Activated naive CD8-positive, alpha-beta T cell treated with anti-CD3 and anti-CD28 coated beads, Interleukin-2, amount 50 U/mL, for 16 hours (primary cell): ENCODE data around the gene TEPSIN.

Experiments used
- DNase-seq: peaks from one replicate; pipeline ENCODE4 v3.0.0-alpha.2; 2020; ENCODE audit warnings: low read depth, low spot score

Gene TEPSIN, protein sequence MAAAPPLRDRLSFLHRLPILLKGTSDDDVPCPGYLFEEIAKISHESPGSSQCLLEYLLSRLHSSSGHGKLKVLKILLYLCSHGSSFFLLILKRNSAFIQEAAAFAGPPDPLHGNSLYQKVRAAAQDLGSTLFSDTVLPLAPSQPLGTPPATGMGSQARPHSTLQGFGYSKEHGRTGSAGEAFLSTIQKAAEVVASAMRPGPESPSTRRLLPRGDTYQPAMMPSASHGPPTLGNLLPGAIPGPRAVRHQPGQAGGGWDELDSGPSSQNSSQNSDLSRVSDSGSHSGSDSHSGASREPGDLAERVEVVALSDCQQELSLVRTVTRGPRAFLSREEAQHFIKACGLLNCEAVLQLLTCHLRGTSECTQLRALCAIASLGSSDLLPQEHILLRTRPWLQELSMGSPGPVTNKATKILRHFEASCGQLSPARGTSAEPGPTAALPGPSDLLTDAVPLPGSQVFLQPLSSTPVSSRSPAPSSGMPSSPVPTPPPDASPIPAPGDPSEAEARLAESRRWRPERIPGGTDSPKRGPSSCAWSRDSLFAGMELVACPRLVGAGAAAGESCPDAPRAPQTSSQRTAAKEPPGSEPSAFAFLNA

DNA sequence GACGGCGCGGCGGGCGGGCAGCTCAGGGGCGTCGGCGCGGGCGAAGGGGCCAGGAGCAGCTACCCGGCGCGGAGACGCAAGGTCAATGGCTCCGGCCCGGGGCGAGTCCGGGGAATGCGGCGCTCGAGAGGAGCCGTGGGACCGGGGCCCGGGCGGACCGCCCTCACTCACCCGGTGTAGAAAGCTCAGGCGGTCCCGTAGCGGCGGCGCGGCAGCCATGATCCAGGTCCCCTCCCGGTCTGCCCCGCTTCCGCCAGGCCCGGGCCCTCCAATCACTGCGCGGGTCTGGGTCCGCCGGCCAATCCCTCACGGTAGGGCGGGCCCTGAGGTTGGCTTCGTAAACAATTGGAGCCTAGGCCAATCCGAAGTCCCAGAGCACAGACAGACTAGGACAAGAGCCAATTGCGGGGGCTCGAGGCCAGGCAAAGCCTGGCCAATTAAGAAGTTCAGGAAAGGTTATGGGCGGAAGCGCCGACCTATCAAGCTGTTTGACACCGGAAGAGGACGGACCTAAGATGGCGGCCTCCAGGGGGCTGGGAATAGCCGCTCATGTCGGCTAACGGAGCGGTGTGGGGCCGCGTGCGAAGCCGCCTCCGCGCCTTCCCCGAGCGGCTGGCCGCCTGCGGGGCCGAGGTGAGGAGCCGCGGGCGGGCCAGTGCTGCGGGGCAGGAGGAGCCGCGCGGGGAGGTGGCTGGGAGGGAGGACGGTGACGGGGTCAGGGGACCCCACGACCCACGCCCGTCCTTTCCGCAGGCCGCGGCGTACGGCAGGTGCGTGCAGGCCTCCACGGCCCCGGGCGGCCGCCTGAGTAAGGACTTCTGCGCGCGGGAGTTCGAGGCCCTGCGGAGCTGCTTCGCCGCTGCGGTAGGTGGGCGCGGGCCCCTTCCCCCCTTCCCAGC lies at the start of gene TEPSIN, which contains the start of gene NDUFAF8:
TEPSIN (minus strand) TSS at position 241 of the 899 bp plus-strand sequence; CDS start at position 219, 22 bp downstream.
NDUFAF8 (plus strand) TSS at position 504 of the 899 bp plus-strand sequence; CDS start at position 550, 46 bp downstream.
- DNase-seq: peak; percentile 85

DNA sequence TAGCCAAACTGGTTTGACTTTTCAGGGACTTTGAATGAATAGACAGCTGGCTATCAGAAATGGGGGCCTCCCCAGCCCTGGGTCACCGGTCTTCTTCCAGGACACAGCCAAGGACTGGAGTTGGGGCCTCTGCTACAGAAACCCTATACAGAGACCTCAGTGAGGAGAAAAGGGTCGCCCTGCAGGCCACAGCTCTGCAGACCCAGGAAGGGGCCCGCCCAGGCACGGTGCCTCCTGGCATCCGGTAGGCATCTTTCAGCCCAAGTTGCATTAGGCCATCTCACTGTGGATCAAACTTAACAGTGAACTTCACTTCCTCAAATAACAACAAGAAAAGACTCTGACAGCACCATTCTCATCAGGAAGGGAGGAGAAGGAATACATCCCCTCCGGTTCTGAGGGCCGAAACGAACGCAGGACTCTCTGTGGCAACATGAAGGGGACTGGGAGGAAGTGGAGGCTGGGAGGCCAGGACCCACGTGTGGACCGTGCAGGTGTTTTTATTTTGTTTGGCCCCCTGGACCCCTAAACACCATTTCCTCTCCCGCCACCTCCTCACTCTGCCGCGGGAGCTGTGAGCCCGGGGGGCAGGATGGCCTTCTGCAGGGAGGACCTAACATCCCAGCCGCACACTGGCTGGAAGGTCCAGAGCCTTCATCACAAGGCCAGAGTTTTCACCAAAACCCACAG lies 49.0 kb upstream of the TEPSIN start:
- no peak for DNase-seq

DNA sequence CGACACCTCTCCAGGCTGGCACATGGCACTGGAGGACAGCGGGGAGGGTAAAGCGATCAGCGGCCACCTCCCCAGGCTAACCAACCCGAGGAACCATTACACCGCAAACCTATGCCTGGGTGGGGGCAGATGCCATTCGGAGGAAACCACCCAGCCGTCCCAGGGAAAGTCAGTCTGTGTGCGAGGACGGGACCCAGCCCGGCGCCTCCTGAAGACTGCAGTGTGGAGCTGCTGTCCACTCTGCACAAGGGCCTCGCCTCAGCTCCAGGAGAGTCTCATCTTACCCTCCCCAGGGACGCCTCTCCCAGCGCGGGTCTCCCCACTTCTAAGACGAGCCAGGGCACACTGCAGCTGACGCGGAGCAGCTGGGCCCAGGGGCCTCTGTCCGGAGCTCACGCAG lies 48.3 kb upstream of the TEPSIN start:
- no peak for DNase-seq

DNA sequence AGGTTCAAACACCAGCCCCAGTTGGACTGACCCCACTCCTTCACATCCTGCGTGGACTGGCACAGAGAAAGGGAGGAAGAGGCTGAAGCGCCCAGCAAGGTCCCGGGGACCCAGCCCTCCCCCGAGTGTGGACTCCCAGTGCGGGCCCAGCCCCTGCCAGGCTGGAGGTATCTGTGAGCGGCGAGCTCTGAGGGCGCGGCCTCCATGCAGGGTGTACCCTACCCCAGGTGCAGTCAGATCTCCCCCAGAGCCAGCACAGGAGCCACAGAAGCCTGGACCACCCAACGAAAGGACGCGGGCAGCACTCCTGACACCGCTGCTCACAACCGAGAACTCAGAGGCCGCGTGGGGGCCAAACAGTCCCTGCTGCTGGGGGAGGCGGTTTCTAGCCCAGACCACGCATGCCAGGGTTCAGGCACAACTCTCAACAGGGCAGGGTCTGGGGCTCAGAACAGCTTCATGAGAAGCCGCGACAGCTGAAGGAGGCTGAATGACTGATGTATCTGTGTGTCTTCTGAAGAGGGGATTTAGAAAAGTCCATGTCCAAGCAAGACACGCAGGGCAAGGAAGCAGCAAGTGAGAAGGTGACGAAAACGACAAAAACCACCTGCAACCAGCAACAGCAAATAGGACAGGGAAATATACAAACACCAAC lies 47.8 kb upstream of the TEPSIN start:
- DNase-seq: no peak

DNA sequence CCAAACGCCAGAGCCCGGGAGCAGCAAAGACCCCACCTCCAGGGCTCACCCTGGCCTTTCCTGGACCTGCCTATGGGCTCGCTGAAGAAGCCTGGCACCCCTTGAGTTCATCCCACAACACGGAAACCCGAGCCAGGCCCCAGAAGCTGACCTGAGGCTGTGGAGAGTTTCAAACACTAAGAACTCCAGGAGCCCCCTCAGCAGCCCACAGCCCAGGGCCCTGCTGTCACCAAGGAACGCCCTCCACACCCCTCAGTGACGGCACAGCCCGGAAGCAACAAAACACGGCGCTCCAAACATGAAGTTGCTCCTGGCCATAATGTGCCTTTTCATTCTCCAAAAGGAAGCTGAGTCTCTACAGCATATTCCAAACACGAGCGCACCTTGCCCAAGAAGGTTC lies 47.0 kb upstream of the TEPSIN start:
- no peak for DNase-seq

DNA sequence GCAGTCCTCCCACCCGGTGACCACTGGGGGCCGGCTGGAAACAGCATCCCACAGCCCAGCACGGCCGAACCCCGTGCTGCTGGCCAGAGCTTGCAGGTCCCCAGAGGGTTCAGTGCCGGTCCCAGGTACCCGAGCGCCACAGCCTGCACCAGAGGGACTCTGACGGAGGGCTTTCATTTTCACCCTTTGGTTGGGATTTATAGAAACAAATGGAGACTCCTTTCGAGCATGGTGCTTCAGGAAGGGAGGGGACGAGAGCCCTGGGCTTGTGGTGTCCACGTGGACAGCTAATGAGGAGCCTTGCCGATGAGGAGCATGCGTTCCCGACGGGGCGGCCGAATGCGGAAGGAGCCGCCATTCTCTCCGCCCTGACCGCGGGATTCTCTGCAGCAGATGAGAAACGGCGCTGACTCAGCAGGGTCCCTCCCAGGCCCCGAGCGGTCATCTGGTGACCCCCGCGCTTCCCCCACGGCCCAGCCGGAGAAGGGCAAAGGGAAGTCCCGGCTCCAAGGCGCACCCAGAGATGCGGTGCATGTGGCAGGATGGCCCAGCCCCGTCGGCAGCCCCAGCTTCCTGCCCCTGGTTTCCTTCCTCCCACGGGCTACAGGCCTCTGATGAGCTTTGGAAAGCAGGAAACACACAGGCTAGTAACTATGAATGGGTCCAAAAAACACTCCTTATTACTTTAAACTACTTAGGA lies 46.5 kb upstream of the TEPSIN start:
- DNase-seq: no peak

DNA sequence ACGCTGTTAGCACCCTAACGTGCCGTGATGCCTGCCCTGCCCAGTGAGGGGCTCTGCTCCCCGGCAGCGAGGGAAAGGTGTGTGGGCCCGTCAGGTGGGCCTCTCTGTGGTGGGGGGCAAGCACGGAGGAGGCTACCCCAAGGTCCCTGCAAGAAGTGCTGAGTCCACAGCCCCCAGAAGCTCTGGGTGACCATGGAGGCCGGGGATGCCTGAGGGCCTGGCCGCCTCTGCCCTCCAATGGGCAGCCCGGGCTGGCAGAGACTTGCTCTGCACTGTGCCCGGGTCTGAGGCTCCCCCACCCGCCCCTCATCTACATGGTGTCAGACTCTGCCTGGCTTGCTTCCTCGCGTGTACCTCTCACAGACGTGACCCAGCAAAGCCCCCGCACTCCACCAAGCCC lies 44.0 kb upstream of the TEPSIN start:
- no peak for DNase-seq

DNA sequence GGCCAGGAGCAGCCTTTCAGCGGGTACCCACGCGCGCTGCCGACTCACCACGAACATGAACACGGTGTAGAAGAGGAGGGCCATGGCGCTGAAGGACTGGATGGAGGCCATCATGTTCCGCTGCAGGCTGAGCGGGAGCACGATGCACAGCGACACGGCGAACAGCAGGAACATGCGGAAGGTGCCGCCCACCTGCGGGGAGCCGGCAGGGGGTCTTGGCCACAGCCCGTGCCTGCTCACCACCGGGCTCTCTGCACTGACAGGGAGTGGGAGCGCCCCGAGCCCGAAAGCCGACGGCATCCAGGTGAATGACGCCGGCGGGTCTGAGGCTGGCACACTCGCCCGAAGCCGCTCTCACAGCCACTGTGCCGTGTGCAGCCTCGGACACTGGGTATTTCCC lies 43.3 kb upstream of the TEPSIN start:
- DNase-seq: no peak

DNA sequence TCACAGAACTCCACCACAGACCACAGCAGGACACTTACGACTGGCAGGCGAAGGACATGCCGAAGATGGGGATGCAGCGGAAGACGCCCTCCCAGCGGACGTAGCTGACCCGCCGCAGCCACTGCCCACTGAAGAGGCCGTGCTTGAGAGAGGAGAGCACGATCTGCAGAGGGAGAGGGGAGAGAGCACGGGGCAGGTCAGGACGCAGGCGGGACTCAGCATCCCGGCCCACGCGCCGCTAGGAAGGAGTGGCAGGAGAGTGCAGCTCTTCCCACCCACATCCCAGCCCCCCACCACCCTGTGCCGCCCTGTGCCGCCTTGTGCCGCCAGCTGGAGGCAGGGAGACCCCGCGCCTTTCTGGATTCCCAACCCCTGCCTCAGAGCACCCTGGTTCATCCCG lies 41.7 kb upstream of the TEPSIN start:
- DNase-seq: no peak

DNA sequence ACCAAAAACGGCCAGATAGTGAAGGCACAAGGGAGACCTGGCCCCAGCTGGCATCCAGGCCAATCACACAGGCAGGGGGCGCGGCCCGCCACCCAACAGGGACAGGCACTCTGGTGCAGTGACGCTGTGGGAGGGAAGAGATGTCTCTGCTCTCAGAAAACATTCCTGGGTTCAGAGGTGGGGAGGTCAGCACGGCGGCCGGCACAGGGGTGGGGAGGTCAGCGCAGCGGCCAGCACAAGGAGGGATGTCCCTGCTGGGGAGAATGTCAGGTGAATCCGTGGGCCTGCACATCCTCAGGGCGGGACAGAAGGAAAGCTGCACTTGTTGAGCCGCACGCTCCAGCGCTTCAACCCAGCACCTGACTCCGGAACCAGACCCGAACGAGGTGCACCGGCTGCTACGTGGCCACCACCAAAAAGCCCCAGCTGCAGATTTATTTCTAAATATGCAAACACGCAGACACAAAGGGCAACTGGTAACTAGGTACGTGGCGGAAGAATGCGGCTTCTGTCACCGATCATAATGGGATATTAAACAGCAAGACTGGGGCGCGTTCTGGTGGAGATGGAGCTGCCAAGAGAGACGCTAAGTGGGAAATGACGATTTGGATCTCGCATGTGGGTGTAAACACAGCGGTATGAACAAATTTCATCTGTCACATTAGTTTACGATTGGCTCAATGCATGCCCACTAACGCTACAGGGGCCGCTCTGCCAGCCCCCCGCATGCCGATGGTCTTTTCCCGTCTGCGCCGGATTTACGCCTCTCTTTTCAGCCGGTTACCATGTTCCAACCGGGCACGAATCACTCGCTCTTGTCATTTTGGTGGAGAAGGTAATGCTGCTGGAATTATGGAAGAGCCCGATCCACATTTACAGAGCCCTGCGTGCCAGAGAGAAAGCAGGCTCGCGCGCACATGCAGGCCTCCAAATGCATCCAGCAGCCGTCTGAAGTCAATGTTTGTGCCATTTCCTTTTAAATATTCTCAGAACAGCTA lies 40.7 kb upstream of the TEPSIN start:
- no peak for DNase-seq

DNA sequence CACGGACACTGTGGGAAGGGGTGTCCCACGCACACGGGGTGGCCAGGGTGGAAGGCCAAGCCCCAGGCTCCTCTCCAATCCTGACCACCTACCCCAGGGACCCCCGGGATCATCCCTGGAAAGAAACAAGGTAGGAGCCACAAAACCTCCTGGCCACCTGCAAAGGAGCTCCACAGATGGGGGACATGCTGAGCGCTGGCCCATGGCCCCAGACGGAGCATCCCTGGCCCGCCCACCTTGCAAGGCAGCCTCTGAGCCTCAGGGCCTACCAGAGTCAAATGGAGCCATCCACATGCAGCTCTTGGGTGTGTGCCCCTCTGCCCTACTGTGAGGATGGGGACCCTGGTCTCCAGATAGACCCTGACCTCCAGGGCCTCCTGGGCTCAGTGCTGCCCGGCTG lies 40.0 kb upstream of the TEPSIN start:
- no peak for DNase-seq

DNA sequence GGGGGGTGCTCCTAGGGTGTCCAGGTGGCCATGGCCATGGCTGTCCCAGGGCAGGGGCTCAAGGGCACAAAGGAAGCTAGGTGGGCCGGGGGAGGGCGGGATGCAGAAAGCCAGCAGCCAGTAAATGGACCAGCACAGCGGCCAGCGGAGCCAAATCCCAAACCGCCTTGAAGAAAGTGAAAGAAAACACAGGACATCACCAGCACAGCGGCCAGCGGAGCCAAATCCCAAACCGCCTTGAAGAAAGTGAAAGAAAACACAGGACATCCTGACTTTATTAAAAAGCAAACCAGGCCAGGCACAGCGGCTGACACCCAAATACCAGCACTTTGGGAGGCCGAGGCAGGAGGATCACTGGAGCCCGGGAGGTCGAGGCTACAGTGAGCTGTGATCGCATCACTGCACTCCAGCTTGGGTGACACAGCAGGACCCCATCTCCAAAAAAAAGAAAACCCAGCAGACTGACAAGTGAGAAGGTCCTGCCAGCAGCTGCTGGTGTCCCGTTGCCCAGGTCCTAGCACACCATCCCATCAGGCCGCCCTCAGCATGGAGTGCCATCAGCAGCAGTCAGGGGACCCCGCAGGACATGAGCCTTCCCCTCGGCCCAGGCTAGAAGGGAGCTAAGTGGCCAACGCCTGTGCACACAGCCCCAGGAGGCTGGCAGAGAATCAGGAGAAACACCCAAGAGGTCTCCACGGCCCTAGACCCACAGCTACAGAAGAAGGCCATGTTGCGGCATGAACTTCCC lies 39.3 kb upstream of the TEPSIN start:
- DNase-seq: no peak

DNA sequence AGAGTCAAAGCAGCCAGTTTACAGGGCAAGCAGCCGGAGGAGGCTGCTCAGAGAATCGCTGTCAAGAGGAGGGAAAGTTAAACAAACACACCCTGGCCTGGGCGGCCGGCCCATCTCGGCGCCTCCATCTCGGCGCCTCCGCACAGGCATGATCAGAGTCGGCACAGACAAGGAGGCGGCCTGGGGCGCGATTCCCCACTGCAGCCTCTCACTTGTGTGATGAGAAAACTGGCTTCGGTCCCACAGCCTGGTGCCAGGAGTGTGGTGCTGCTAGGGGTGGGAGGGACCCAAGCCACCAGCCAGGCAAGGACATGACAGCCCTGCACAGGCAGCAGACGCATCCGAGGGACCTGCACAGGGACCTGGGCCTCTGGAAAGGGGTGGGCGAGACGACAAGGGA lies 38.6 kb upstream of the TEPSIN start:
- no peak for DNase-seq

DNA sequence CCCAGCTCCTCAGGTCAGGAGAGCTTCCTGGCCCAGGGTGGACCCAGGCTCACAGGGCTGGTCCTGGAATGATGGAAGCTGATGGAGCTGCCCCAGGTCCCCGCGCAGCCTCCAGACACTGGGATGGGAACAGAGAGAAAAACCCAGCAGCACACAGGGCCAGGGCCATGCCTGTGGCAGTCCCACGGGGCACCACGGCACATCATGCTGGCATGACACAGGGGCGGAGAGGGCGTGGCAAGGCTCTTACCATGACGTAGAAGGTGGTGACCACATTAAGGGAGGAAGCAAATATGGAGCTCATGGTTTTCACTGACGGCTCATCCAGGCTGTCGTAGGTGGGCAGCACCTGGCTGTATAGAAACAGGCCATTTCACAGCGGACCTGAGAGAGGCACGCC lies 37.9 kb upstream of the TEPSIN start:
- DNase-seq: no peak

DNA sequence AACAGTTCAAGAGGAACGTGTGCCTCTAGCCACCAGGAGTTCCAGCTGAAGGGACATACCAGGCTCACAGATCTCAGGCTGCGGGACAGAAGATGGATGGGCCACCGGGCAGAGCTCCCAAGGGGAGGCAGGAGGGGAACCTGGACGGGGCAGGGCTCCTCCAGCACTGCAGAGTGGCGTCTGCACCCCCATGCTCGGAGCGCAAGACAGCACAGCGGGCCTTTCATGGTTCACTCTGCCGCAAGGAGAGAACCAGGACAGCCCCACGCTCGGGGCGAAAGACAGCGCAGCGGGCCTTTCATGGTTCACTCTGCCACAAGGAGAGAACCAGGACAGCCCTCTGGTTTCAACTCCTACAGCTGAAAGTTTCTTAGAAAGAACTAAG lies 35.6 kb upstream of the TEPSIN start:
- no peak for DNase-seq

DNA sequence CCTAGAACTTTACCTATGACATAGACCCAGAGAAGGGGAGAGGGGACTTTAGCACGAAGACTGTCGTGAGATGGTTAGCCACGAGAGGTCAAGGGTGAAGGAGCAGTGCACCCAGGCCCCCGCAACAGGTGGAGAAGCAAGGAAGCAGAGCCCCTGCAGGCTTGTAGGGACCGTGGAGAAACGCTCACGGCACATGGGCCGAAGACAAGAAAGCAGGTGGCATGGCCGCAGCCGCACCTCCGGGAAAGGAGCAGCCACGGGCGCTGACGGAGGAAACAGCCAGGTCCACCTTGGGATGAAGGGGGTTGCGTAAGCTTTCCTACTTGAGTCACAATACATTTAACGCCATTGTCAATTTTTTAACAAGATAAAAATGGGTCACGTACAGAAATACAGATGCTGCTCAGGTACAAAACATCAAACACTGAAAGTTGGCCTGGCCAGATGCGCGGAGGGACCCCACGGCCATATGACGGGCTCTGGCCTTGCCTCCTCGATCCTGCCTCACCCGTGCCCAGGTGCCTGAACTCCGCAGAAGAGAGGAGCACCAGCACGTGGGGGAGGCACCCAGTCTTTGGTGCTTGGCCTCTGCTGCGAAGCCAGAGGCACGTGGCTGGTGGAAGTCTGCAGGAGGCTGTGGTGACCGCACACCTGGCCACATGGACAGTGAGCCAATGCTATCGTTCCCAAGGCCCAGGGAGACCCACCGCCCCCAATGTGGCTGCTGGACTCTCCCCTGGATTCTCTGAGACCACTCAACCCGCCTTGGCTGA lies 35.0 kb upstream of the TEPSIN start:
- DNase-seq: no peak

DNA sequence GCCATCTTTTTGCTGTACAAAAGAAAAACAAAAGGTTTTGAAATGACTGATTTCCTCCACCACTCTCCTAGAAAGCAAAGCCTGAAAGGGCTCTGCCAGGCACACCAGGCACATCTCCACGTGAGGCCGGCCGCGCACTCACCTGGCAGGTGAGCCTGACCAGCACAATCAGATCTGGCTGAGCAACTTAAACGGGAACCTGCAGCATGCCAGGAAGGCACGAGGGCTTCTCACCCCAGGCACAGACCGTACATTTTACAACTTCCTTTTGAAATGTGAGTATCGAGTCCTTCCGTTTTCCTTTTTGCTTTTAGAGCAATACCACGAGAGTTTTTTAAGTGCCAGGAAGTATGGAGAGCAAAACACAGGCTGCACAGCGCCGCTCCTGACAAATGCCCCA lies 33.8 kb upstream of the TEPSIN start:
- no peak for DNase-seq

DNA sequence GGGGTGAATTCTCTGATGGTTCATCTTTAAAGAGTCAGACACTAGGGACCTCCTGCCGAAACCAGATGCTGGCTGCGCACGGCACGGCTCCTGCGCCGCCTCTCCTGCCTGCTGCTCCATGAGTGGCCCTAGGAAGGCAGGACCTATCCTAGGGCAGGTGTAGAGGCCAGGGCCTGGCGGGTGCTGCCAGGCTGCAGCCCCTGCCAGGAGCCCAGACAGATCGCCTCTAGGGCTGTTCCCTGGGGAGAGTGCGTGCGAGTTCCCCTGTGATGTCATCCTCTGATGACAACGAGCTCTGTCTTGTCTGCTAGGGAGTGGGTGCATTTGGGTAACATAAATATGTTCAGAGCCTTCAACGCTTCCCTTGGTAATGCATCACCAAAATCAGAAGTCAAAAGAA lies 32.4 kb upstream of the TEPSIN start:
- no peak for DNase-seq
